HEK293 (cell line): ENCODE measurements around the gene CDH23.

Experiments used
- IKZF3 ChIP-seq: fragments of 450-650 bp; IDR thresholded peaks from 2 replicates; pipeline ENCODE4 v1.5.0; 2018; ENCODE audit warnings: missing biosample characterization, mild to moderate bottlenecking, missing genetic modification characterization, moderate library complexity
- REPIN1 ChIP-seq: fragments of 450-650 bp; formaldehyde crosslinking; IDR thresholded peaks from 2 replicates; pipeline ENCODE4 v1.5.1; 2017; ENCODE audit warnings: missing biosample characterization, missing genetic modification characterization, low read depth
- ZNF146 ChIP-seq: fragments of 450-650 bp; formaldehyde crosslinking; IDR thresholded peaks from 2 replicates; pipeline ENCODE4 v1.5.1; 2016; ENCODE audit warnings: missing biosample characterization, missing genetic modification characterization
- ZNF791 ChIP-seq: fragments of 450-650 bp; formaldehyde crosslinking; IDR thresholded peaks from 2 replicates; pipeline ENCODE4 v1.5.1; 2016; ENCODE audit warnings: missing biosample characterization, missing genetic modification characterization

DNA sequence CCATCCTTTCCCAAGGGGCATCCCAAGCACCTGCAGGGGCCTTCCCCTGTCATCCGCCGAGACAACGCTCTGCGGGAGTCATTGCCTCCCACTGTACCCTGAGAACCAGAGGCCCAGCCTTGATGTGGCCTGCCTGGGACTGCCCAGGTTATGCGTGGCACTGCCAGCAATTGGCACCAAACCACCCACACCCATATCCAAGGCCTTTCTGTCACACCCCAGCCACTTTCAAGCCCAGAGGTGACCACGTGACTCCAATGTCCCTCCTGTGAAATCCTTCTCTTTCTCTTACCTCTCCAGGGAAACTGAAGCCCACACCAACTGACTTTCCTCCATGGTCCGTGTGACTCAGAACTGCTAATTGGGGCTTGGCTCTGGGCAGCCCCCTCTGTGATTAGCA is 198.9 kb downstream of the CDH23 start:
- TF ChIP-seq ZNF791 (tag by site-specific recombination) (no peak), ZNF146 (tag by site-specific recombination) (no peak), IKZF3 (tag by site-specific recombination) (no peak), REPIN1 (tag by site-specific recombination) (no peak)
